ENCODE results near the gene SLC25A33.
"Not testable (repeated sequence)": the region's sequence is repeated elsewhere in the genome, so short reads cannot be mapped to it uniquely, and the experiment has no call there.

Gene SLC25A33

DNA sequence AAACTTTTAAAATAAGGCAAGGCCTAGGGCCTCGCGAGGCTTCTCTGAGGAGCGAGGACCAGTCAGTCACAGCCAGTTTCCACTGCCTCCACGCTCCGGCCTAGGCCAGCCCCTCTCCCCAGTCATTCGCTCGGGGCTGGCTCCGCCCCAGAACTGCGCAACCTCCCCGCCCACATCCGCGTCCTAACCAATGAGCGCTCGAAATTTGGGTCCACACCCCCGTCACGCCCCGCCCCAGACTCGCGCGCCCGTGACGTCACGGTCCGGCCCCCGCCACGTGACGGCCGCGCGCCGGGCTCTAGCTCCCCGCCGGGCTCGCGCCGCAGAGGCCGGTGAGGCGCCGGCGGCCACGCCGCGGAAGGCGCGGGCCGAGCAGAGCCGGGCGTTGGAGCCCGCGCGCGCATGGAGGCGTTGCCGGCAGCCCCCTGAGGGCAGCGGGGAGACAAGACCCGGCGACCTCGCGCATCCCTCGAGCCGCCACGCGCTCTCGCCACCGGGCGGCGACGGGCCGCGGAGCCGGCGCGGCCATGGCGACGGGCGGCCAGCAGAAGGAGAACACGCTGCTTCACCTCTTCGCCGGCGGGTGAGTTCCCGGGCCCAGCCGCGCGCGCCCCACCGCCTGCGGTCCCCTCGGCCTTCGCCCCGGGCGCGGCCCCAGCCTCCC, at the start of gene SLC25A33:
Gene SLC25A33, plus strand, starts transcription at position 301 of the 664 bp plus-strand sequence. Its CDS starts 227 bp downstream, at position 528.
- FAIRE-seq, result peak; percentile 98
- peak; percentile 97 for DNase-seq (ENCODE audit: low spot score)

- FAIRE-seq, result no peak
These were observed 48.5 kb upstream of the SLC25A33 start for GRCh38 chr1:9490605-9491339.

GRCh38 chr1:9493326-9493725, 45.9 kb upstream of the SLC25A33 start:
- DNase-seq (ENCODE audit: low spot score), result no peak
- no peak for FAIRE-seq

More at GRCh38 chr1:9490605-9491339, 48.5 kb upstream of the SLC25A33 start:
- DNase-seq (ENCODE audit: low spot score), result peak; percentile 82

- no peak for FAIRE-seq
- peak; percentile 81 for DNase-seq (ENCODE audit: low spot score)
These were observed 44.1 kb upstream of the SLC25A33 start for GRCh38 chr1:9494936-9495758.

- DNase-seq (ENCODE audit: low spot score) (no peak), FAIRE-seq (no peak)
These were observed 43.4 kb upstream of the SLC25A33 start for GRCh38 chr1:9495854-9496374.

DNA sequence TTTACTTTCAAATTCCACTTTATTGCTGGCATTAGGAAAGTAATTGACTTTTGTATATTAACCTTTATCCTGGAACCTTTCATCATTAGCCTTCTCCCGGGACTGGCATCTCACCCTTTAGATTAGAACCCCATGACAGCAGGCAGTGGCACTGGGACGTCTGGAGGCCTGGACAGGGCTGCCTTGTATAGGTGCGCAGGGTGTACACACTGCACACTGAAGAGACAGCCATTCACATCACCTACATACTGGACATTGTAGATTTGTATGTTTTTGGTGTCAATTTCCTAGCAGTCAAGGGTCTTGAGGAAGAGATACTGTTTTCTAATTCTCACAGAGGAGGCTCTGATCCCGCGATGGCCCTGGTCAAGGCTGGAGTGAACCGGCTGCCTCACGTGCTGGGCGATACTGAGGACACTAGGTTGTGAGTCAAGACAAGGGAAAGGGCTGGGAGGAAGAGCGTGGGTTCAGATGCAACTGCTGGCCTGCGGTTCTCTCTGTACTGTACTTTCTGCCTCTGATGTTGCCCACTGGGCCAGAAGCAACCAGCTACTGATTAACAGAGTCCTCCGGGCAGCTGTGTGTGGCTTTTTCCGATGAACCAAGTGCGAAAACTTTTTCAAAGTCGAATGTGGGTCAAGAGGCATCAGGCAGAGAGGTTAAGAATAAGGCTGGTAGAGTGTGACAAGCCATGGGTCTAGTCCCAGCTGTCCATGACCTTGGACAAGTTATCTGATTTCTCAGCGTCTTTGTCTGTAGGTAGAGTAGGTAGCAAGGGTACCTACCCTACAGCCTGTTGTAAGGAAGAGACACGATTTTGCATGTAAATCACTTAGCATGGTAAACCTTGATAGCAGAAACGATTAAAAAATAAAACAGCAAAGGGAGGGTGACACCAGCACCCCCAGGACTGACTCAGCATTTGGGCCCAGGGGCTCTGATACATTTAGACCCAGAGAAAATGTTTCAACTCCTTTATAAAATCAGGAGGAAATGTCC, 38.2 kb upstream of the SLC25A33 start:
- no peak for FAIRE-seq
- DNase-seq (ENCODE audit: low spot score), result no peak

DNA sequence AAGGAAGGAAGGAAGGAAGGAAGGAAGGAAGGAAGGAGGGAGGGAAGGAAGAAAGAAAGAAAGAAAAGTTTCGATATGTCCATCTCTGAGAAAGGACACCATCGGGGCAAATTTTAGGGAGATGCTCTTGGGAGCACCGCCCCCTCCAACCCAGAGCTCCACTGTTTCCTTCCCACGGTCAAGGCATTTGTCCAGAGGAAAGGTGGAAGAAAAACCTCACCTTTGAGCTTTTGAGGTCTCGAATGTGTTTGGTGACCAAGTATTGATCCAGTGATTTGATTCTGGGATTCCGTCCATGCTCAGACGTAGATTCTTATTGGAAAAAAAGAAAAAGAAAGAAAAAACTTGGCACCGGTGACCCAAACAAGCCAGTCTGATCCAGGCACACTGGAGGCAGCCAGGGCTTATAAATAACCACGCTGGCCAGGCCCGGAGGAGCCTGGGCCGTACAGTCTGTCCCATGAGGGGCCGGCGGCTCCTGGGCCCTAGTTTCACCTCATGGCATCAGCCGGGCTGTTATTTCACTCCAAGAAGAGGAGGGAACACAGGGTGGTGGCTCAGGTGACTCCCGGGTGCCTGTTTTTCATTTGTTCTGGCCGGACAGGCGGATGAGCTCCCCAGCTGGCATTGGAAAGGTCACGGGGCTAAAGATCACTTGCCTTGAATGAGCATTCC, 36.1 kb upstream of the SLC25A33 start:
- DNase-seq (ENCODE audit: low spot score), result no peak
- FAIRE-seq, result no peak

GRCh38 chr1:9505143-9505542, 34.1 kb upstream of the SLC25A33 start:
- no peak for DNase-seq (ENCODE audit: low spot score)
- no peak for FAIRE-seq

GRCh38 chr1:9506901-9507300, 32.4 kb upstream of the SLC25A33 start:
- FAIRE-seq, result no peak
- DNase-seq (ENCODE audit: low spot score), result no peak

- DNase-seq (ENCODE audit: low spot score) (no peak), FAIRE-seq (no peak)
These were observed 29.1 kb upstream of the SLC25A33 start for GRCh38 chr1:9510130-9510529.

DNA sequence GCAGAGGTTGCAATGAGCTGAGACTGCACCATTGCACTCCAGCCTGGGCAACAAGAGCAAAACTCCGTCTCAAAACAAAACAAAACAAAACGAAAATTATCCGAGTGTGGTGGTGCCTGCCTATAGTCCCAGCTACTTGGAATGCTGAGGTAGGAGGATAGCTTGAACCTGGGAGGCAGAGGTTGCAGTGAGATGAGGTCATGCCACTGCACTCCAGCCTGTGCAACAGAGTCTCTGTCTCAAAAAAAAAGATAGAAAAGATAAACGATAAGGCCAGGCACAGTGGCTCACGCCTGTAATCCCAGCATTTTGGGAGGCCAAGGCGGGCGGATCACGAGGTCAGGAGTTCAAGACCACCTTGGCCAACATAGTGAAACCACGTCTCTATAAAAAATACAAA, 23.7 kb upstream of the SLC25A33 start:
- FAIRE-seq; DNase-seq (ENCODE audit: low spot score): not testable (repeated sequence)

- FAIRE-seq, result no peak
- DNase-seq (ENCODE audit: low spot score), result no peak
These were observed 20.7 kb upstream of the SLC25A33 start for GRCh38 chr1:9518454-9518998.

DNA sequence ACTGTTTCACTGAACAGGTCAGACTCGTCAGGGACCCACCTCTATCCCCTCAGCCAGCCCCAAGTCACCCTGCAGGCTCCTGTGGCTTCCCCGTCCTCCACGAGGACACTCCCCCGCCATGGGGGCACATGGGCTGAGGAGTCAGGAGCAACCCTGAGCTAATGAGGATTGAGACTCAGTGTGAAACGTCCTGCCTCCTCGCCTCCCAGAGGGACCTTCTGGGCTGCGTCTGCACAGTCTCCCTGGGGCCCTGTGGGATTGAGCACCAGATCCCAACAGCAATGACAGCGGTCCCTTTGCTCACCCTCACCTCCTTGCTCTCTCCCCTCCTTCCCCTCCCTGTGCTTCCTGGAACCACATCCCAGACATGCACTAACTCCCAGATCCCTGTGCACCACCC, 18.9 kb upstream of the SLC25A33 start:
- DNase-seq (ENCODE audit: low spot score) (no peak), FAIRE-seq (no peak)

- no peak for DNase-seq (ENCODE audit: low spot score)
- FAIRE-seq, result no peak
These were observed 10.1 kb upstream of the SLC25A33 start for GRCh38 chr1:9529190-9529589.

- no peak for DNase-seq (ENCODE audit: low spot score)
- FAIRE-seq, result no peak
These were observed 8.9 kb upstream of the SLC25A33 start for GRCh38 chr1:9530320-9530719.

DNA sequence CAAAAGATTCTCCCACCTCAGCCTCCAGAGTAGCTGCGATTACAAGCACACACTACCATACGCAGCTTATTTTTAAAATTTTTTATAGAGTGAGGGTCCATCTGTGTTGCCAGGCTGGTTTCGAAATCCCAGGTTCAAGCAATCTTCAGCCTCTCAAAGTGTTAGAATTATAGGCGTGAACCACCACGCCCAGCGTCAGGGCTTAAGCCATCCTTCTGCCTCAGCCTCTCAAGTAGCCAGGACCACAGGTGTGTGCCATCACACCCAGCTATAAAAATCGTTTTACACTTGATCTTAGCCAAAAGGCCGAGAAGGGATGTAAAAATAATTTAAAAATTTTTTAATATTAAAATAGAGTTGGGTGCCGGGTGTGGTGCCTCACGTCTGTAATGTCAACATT, 4.3 kb upstream of the SLC25A33 start:
- DNase-seq (ENCODE audit: low spot score) (no peak), FAIRE-seq (no peak)

DNA sequence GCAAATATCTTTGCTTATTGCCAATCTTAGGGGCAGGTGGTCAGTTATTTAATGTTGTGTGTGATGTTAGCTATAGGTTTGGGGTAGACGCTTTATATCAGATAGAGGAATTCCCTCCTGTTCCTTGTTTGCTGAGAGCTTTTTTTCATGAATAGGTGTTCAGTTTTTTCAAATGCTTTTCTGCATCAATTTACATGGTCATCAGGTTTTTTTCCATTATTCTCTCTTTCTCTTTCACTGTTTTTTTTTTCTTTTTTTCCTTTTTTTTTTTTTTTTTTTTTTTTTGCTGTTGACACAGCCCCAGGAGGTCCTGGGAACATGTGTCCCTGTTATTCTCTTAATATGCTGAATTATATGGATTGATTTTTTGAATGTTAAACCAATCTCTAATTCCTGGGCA, 3.0 kb upstream of the SLC25A33 start:
- DNase-seq (ENCODE audit: low spot score) (no peak), FAIRE-seq (no peak)

GRCh38 chr1:9537863-9538668, 1.2 kb upstream of the SLC25A33 start:
- no peak for DNase-seq (ENCODE audit: low spot score)
- no peak for FAIRE-seq

DNA sequence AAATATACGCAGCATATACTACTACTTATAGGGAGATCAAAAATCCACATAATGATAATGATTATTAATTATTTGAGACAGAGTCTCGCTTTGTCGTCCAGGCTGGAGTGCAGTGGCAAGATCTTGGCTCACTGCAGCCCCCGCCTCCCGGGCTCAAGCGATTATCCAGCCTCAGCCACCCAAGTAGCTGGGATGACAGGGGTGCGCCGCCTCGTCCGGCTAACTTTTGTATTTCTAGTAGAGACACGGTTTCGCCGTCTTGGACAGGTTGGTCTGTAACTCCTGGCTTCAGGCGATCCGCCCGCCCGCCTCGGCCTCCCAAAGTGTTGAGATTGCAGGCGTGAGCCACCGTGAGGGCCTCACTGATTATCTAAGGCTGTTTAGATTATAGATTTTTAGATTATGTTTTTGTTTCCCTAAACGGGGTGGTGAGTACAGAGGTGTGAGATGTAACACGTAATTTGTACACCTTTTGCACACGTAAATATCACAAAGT, 548 bp upstream of the SLC25A33 start:
- FAIRE-seq (no peak), DNase-seq (ENCODE audit: low spot score) (no peak)
